ENCODE data around the gene SNF8.

SNF8 gene

DNA sequence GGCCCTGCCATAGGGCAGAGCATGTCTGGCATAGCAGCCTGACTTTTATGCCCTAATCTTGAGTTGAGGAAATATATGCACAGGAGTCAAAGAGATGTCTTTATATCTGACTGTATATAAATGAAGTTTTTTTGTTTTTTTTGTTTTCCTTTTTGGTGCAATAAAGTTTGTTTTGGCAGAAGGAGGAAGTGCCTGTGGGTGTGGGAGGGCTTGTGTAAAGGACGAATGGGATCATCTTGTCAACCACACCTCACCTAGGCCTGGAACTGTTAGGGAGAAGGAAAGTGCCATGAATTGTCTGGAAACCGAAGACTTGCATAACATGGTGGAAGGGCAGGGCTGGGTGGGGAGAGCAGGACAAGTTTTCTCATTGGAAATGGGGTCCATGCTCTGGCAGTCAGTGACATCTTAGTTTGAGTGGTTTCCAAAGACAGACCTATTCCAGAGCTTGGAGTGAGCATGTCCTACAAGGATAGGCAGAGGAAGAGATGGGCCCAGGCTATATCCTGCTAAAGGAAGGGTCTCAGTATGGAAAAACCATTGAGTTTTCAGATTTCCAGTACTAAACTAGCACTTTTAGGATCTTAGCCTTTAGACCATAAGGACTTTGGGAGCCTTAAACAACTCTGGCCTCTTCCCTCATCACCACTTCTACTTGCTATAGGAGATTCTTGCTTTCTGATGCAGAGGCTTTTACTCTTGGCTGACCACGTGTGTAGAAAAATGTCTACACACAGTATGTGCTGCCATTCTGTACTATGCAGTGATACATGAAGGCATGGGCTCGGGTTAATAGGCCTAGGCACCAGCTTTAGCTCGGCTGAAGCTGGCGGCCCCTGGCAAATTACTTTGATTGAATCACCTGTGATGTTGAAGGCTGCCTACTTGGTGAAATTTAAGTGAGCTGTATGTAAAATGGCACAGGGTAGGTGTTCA lies 15.5 kb downstream of the SNF8 start:
- no peak for DNase-seq

DNA sequence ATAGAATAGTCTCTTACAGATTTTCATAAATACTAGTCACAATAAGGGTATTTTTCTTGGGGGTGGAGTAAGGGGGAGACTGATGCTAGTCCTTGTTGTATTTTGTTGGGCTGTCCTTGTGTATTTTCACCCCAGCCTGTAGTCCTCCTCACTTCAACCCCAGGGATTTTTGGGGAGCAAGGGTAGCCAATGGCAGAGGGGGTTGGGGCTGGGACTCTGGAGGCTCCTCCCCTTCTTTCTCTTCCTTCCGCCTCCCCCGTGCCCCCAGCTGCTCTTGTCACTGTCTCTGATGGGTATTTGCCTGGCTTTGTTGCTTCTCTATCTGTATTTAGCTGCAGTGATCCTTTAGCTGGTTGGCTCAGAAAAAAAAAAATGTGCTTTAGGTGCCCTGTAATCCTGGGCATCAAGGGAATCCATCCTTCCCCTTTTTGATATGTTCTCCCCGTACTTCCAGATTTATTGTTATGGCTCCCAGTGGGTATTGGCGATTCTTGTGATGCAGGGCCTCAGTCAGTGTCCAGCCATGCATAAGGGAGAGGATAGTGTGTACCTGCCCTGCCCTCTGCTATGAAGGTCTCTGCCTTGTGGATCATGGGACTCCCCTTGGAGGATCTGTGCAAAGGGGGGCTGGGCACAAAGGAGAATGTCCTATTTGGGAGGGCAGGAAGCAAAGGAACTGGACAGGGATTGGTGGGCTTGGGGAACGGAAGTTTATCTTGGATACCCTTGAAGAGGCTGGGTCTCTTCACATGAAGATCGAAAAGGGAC lies 16.5 kb downstream of the SNF8 start:
- no peak for DNase-seq

DNA sequence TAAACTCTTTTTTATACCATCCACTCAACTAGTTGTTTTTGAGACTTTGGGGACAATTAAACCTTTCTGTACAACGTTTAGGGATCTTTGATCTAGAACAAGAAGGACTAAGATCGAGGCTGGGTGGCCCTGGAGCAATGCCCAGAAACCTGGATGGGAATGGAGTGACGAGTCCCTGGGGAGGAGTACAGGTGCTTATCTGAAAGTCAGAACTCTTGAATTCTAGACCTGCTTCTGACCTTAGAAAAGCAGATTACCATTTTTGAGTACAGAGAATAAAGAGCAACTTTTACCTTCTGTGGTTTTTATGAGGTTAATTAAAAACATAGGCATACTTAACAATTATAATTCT lies 18.7 kb downstream of the SNF8 start:
- no peak for DNase-seq

DNA sequence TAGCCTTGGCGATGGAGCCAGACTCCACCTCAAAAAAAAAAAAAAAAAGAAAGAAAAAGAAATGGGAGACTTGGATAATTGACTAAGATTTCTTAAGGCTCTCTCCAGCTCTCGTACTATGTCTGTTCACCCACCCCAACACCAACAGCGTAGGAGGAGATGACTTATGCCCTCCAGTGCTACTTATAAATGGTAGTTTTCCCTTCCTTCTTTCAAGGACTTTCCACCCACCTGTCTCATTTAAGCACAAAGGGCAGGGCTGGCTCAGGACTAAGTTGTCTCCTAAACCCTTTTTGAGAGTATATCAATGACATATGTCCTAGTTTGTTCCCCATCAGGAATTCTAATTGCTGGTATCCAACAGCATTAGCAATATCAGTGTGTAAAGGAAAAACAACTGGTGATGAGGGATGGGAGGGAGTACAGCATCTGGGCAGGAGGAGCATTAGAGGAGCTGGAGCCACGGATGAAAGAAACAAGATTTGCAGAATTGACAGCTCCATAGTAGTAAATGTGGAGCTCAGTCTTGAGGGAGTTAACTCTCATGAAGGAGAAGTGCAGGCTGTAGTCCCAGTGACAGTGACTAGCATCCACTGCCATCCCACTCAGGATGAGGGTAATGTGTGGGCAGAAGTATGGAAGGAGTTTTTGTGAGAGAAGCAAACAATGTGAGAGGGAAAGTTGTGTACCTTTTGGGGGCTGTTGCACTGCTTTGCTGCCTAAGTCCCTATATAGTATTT lies 19.2 kb downstream of the SNF8 start:
- no peak for DNase-seq

DNA sequence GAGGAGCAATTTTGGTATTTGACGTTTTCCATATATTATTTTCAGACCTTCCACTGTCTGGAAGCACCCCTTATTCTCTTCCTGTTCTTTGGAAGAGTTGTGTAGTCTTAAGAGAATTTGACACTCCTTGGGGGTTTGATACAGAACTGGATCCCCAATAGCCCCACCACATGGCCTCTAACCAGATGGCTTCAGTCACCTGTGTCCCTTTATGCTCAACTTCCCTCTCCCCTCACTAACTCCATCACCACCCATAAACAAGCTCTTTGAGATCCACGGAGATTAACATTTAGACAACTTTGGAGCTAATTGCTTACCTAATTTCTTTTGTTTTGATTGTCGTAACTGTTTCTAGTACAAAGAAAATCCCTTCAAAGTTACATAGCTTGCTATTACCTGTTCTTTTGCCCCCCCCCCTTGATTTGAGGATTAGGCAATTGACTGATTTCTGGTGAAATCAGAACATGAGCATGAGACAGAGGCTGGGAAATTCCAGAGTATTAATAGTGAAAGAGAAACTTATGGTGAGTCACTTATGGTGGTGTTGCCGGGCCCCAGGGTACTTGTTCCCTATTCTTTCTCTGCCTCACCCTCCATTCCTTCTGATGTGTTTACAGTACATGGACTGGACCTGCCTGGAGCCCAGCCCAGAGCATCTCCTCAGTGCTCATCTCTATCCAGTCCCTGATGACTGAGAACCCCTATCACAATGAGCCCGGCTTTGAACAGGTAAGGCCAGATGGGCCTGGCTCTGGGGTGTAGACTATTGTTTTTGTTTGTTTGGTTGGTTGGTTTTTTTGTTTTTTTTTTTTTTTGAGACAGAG lies 29.0 kb downstream of the SNF8 start:
- peak; percentile 38 for DNase-seq

DNA sequence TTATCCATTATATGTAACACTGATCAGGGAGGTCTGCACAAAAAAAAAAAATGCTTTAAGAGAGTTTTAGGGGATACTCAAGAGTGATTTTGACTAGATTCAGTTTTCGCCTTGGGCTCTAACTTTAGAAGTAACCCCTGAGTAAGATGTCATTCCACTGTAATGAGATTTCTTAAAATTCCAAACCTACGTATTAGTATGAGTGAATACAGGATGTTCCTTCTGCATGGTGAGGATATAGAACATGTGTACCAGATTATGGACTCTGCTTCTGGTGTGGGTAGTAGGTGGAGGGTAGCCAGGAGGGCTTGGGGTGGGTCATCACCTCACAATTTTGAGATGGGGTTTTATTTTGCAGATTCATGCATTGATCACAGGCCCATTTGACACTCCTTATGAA lies 32.2 kb downstream of the SNF8 start:
- no peak for DNase-seq

DNA sequence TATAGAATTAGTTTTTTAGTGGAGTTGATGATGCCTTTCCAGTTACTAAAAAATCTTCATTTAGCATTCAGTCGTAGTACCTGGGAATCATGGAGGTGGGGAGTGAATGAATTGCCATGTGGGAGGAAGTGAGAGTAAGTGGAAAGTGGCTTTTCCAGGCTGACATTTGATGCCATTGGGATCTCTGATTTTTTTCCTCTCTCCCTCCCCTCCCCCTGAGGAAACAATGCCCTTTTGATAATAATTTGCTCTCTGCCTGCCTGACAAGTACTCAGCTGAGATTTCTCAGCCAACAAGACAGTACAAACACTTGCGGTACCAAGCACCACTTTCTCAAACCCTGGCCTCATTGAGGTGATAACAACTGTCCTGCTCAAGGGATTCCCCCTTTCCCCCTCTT lies 34.3 kb downstream of the SNF8 start:
- DNase-seq: no peak

DNA sequence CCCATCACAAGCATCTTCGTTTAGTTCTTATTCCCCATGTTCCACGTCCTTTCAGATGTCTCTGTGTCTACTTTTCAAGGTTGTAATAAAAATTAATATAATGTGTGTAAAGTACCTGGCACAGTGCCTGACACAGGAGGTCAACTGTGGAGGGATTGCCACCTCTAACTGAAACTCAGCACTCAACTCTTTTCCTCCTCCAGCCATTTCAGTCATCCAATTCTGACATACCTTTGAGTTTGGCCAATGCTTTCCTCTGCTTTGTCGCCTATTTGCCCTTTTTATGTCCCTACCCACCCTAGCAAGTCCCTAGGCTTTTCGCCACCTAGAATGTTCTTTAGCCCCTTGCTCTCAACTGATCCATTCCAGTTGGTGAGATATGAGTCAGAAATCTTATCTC lies 34.9 kb downstream of the SNF8 start:
- no peak for DNase-seq

DNA sequence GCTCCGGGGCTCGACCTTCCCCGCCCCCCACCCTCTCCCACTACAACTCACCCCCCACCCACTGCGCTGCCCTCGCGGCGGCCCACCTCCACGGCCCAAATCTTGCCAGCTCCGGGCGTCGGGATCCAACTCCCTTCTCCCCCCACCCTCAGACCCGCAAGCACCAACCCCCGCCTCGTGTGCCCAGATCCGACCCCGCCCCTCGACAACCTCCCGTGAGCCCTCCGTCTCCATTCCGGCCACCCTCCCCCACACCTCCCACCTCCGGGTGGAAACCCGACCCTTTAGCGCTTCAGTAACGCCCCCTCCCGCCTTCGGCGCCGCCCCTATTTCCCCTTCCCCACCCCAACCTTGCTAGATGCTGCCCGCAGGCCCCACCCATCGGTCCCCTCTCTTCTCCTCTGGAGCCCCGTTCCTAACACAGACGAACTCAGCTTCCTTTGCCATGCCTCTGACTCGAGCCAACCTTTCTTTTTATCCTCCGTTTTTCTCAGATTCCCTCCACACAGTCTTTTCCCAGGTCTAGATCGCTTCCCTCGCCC lies 35.7 kb downstream of the SNF8 start:
- DNase-seq: peak; percentile 95

DNA sequence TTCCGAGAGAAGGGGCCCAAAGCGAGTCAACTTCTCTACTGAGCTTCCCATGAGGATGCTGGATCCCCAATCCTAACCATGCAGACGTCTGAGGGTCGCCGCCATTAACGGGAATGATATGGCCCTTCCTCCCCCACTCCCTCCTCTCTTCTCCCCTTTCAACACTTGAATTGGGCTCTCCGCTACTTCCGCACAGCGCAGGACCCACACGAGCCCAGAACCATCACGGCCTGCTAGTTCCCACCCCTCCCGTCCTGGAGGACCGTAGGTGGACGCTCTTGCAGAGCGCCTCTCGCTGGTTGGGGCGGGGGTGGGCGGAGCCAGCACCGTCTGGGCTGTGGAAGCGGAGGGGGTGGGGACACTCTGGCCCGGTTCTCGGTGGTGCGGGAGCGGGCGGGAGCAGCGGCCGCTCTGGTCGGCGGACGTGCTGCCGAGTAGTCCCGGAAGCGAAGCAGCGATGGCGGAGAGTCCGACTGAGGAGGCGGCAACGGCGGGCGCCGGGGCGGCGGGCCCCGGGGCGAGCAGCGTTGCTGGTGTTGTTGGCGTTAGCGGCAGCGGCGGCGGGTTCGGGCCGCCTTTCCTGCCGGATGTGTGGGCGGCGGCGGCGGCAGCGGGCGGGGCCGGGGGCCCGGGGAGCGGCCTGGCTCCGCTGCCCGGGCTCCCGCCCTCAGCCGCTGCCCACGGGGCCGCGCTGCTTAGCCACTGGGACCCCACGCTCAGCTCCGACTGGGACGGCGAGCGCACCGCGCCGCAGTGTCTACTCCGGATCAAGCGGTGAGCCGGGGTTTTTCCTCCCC lies 36.4 kb downstream of the SNF8 start, which contains the start of gene UBE2Z:
Gene UBE2Z (plus strand): TSS at position 361 of the 797 bp plus-strand sequence. CDS start 97 bp downstream, at position 458.
- peak; percentile 89 for DNase-seq

DNA sequence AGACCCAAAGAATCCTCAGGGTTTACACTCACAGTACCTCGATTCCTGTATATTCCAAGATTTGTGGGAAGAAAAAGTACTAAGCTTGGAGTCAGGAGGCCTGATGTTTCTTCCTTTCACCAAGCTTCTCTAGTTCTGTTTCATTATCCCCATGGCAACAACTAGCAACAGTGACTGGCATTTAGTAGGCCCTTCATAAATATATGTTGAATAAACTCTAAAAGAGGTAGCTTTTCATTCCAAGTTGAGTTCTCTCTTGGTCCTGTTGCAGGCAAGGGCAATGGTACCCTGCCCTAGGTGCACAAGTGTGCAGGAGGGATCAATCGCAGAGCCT lies 37.0 kb downstream of the SNF8 start:
- DNase-seq: no peak

DNA sequence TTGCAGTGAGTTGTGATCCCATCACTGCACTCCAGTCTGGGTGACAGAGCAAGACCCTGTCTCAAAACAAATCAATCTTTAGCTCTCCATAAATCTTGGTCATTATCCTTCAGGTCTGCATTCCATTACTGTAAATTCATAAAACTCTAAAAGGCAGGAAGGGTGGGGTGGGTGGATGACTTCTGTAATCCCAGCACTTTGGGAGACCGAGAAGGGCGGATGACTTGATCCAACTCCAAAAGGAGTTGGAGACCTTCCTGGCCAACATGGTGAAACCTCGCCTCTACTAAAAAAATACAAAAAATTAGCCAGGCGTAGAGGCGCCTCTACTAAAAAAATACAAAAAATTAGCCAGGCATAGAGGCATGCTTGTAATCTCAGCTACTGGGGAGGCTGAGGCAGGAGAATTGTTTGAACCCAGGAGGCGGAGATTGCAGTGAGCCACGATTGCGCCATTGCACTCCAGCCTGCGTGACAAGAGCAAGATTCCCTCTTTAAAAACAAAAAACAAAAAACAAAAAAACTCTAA lies 38.6 kb downstream of the SNF8 start:
- DNase-seq: no peak

DNA sequence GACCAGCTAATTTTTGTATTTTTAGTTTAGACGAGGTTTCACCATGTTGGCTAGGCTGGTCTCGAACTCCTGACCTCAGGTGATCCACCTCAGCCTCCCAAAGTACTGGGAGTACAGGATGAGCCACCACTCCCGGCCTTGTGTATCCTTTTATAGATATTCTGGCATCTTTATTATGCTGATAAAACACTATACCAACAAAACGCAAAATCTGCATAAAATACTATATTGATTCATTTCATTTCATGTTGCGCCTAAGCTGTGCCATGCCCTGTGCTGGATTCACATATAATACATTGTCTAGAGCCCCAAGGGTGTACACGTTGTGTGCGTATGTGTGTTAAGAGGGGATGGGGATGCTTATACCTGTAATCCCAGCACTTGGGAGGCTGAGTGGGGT lies 40.2 kb downstream of the SNF8 start:
- no peak for DNase-seq

DNA sequence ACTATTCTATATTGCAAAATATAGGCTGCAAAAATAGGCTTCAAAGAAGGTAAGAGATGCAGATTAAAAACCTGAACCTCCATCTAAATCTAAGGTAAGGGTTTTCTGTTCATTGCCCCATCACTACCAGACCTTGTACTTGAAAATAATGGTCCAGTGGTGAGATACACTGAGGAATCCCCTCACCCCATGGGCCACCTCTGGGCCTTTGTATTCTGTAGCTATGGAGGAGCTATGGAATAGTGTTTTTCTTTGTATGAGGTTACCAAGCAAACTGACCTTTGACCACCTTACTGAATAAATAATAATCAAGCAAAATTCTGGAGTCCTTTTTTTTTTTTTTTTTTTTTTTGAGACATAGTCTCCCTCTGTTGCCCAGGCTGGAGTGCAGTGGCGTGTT lies 41.2 kb downstream of the SNF8 start:
- DNase-seq: no peak

DNA sequence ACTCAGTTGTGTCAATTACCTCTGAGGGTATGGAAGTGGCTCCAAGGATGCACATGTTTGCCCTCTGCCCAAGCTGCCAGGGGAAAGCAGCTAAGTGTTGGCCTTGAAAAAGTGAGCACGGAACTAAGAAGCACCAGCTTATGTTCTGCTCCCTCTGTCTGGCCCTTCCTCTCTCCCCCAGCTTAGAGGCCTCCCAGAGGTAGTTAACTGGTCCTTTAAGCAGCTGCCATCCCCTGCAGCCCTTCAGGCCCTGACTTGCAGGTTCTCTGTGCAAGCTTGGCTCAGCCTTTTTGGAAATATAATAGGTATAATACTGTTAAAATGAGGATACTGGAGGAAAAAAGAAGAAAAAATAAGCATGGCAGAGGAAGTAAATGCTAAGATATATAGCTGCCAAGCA lies 43.4 kb downstream of the SNF8 start:
- DNase-seq: no peak

DNA sequence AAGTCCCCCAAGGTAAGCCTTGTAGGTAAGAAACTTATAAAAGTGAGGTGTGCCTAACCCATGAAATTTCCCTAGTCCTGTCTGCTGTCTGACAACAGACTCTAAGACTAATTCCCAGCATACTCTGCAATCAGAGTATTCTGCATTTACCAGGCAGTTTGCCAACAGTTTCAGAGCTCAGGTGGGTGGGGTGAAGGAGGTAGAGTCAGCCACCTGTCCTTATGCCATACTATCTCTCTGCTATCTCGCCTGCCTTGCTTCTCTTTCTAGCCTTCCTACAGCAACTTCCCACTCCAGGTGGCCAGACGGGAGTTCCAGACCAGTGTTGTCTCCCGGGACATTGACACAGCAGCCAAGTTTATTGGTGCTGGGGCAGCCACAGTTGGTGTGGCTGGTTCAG lies 49.8 kb downstream of the SNF8 start:
- DNase-seq: no peak

DNA sequence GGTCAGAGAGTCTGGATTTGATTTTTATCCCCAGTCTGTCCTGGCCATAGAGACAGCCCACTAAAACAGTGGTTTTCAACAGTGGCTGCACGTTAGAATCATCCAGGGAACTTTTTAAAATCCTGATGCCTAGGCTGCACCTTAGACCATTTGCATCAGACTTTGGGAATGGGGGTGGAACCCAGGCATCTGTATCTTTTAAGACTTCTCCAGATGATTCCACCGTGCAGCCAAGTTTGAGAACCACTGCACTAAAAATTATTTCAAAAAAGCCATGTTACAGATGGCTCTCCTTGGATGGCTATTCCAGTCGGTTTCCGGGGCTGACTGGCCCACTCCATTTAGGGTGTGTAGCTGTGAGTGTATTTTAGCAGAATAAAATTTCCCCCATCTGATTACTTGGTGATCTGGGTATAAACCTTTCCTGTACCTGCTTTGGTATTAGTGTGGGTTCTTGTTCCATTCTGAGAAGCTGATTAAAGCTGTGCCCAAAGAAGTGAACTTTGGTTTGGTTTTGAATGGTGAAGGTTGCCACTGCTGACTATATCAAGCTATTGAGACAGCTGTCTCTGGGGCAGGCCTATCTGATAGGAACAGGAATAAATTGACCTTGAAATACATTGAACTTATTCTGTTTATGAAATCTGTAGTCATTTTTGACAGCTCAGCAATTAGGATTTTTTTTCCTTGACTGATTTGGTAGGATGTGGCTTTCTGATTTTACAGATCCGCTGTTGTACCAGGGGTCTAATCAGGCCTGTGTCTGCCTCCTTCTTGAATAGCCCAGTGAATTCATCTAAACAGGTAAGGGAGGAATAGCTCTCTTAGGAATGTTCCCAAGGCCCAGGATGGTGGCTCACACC lies 50.8 kb downstream of the SNF8 start:
- DNase-seq: no peak

DNA sequence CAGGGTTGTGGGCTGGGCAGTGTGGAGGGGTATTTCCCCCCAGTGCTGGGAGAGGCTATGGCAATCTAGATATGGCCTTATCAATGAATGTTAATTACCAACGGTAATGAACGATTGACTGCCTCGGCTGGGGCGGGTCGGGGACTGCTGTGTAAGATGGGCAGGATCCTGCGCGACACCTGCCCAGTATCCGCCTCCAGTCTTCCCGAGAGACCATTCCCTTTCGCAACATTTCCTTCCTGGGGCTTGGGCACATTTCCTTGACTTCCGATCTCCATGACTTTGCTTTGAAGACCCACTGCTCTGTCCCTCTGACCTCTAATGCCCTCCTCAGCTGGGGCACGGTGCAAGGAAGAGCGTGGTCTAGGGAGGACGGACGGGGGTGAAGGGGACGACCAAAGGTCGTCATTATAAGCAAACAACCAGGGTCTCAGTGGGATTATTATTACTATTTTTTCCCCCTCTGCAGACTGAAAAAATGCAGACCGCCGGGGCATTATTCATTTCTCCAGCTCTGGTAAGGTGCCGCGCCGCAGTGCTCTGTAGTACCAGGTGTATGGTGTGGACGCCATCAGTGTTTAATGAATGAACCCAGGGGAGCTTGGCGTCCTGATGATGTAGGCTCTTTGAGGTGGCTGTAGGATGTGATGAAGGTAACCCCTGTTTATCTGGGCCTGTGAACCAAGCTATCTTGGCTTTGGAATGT lies 51.5 kb downstream of the SNF8 start:
- DNase-seq: no peak

DNA sequence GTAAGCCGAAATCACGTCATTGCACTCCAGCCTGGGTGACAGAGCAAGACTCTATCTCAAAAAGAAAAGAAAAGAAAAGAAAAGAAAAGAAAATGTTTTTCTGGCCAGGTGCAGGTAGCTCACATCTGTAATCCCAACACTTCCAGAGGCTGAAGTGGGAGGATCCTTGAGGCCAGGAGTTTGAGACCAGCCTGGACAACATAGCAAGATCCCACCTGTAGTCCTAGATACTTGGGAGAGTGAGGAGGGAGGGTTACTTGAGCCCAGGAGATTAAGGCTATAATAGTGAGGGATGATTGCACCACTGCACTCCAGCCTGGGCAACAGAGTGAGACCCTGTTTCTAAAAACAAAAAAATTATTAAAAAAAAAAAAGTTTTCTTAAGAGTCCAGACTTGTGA lies 54.6 kb downstream of the SNF8 start:
- DNase-seq: no peak

DNA sequence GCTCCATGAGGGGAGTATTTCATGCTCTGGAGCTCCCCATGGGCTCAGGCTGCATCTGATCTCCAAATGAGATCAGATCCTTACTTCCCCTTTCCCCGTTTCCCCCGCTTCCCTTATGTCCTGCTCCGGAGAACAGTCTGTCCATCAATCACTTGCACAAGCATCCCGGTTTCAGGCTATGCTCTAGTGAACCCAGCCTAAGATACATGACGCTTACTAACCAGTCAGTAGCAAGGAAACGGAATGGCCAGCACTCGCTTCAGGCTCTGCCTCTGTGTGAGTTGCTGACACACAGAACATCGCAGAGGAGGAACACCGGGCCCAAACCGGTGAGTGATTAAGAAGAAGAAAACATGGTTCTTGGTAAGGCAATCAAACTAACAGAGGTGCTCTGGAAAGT lies 61.5 kb downstream of the SNF8 start:
- DNase-seq: no peak

Measured in stimulated activated CD4-positive, alpha-beta T cell treated with anti-CD3 and anti-CD28 coated beads, Interleukin-12 subunit alpha, Interleukin-12 subunit beta, amount 100 ng/mL, for 4 hours (primary cell).